GM18507 (cell line): ENCODE measurements around the gene INO80D.

ENCODE experiments used
- DNase-seq: peaks from one replicate; pipeline ENCODE4 v3.0.0; 2011; ENCODE audit warnings: low read depth; ENCODE audit not compliant: insufficient read length; ENCODE audit errors: extremely low spot score
- FAIRE-seq: peaks from 2 replicates; lab custom pipeline; 2011; peaks lifted over from hg19 to GRCh38; lab: Jason Lieb, UNC

The INO80D gene

DNA sequence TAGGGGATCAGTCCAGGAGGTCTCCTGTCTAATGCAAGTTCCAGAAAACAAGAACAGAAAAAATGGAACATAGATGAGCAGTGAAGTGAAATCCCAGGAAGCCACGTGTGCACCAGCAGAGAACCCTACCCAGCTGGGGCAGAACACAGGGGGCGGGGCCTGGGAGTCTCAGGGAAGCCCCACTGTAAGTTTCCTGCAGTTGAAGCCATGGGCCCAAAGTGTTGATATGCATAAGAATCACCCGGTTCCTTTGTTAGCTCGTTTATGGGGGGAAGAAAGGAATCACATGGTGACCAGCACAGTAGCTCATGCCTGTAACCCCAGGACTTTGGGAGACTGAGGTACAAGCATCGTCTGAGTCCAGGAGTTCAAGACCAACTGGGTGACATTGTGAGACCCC is 131.3 kb downstream of the INO80D start:
- DNase-seq: no peak
- FAIRE-seq: no peak

DNA sequence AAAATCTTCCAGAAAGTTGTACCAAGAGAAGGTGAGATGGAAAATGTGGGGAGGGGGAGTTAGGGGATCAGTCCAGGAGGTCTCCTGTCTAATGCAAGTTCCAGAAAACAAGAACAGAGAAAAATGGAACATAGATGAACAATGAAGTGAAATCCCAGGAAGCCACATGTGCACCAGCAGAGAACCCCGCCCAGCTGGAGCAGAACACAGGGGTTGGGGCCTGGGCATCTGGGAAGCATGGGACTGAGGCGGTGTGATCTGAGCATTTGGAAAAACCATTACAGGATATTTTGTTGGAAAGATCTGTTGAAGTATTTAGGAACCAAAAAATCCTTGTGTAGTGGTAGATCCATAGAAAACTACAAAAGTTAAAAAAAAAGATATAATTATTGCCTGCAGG is 133.7 kb downstream of the INO80D start:
- FAIRE-seq (no peak), DNase-seq (no peak)

DNA sequence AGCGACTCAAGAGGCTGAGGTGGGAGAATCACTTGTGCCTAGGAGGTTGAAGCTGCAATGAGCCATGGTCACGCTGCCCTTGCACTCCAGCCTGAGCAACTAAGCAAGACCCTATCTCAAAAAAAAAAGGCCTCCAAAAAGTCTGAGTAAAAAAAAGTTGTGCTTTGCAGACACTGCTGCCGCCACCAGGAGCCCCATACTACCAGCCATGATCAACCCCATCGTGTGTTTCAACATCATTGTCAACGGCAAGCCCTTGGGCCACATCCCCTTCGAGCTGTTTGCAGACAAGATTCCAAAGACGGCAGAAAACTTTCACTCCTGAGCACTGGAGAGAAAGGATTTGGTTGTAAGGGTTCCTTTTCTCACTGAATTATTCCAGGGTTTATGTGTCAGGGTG is 137.1 kb downstream of the INO80D start:
- no peak for FAIRE-seq

GRCh38 chr2:205948496-205948837 is 137.5 kb downstream of the INO80D start:
- DNase-seq (no peak), FAIRE-seq (no peak)

More for the DNA sequence above, 137.1 kb downstream of the INO80D start:
- DNase-seq: no peak

DNA sequence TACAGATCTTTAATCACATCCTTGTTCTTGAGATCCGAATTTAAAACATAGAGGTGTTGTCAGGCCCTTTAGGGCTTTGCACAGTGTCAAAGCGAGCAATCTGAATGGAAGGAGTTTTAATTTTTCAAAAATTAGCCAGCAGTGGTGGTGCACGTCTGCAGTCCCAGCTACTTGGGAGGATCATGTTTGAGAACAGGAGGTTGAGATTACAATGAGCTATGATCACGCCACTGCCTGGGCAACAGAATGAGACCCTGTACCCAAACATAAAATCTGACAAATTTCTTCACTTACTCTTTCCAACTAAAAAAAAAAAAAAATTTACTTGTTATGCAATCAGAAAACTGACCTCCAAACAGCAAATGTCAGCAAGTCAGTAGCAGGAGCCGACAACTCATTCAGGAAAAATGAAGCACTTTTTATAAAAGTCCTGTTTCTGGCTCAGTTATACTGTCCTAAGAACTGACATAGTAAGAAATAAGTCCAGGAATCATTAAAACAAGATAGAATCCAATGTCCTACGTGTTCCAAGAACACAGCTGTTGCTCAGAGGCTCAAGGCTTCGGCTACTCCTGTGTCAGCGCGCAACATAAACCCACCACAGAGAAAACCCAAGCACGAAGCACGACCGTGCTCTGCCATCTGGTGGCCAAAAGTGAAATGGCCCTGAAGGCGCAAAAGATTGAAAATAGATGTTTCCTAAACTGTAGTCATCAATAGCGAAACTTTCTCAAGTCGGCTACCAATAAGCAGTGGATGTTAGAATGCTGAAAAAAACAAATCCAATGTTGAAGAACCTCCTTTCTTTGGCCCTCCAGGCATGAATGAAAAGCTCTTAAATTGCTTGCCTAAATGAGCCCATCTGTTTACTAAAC is 138.1 kb downstream of the INO80D start:
- FAIRE-seq (peak; percentile 66), DNase-seq (peak; percentile 33)

- no peak for FAIRE-seq
- no peak for DNase-seq
Measured at GRCh38 chr2:205946226-205946625, 139.7 kb downstream of the INO80D start.
